DMS153 treated with DMSO at 0.1 percent for 48 hours (cell line): ENCODE results near the gene LRFN4.

Experiments used
- DNase-seq: peaks from one replicate; lab custom pipeline; 2025; ENCODE audit not compliant: unreplicated experiment; lab: John Stamatoyannopoulos, UW

LRFN4 gene

GRCh38 chr11:66887526-66887925 is 30.7 kb downstream of the LRFN4 start:
- DNase-seq, result no peak

GRCh38 chr11:66888282-66888681 is 31.4 kb downstream of the LRFN4 start:
- DNase-seq, result no peak

- no peak for DNase-seq
These were observed 33.1 kb downstream of the LRFN4 start for GRCh38 chr11:66889960-66890359.

GRCh38 chr11:66891851-66892660 is 35.2 kb downstream of the LRFN4 start:
- DNase-seq, result no peak

- no peak for DNase-seq
These were observed 36.0 kb downstream of the LRFN4 start for GRCh38 chr11:66892911-66893310.

- no peak for DNase-seq
These were observed 37.3 kb downstream of the LRFN4 start for GRCh38 chr11:66894141-66894540.

GRCh38 chr11:66901964-66902390 is 45.1 kb downstream of the LRFN4 start:
- DNase-seq, result no peak

GRCh38 chr11:66902486-66903177 is 45.8 kb downstream of the LRFN4 start:
- DNase-seq, result no peak

GRCh38 chr11:66904055-66904454 is 47.2 kb downstream of the LRFN4 start:
- no peak for DNase-seq

- no peak for DNase-seq
These were observed 47.7 kb downstream of the LRFN4 start for GRCh38 chr11:66904561-66904960.

- no peak for DNase-seq
These were observed 48.2 kb downstream of the LRFN4 start for GRCh38 chr11:66904981-66905521.

GRCh38 chr11:66905631-66906030 is 48.8 kb downstream of the LRFN4 start:
- no peak for DNase-seq

- no peak for DNase-seq
These were observed 49.3 kb downstream of the LRFN4 start for GRCh38 chr11:66906061-66906733.

- DNase-seq, result no peak
These were observed 51.1 kb downstream of the LRFN4 start for GRCh38 chr11:66907751-66908630.

GRCh38 chr11:66909181-66909580 is 52.3 kb downstream of the LRFN4 start:
- no peak for DNase-seq

GRCh38 chr11:66910016-66910415 is 53.2 kb downstream of the LRFN4 start:
- no peak for DNase-seq
